ENCODE data around the gene GLCE.

GLCE gene

GRCh38 chr15:69149803-69150202, 10.6 kb upstream of the GLCE start:
- Histone ChIP-seq H3K79me2 (ENCODE audit: insufficient read depth, low read length) (no peaks in the 10 kb centered on the region), H3K9ac (ENCODE audit: low read depth, low read length, poor library complexity, severe bottlenecking) (no peak overlapping the region), H3K4me2 (ENCODE audit: low read depth, low read length, poor library complexity, severe bottlenecking) (no peak overlapping the region), H3K4me1 (ENCODE audit: insufficient read depth, low read length, poor library complexity, severe bottlenecking) (no peaks in the 10 kb centered on the region), H3K36me3 (ENCODE audit: insufficient read depth, low read length) (no peaks in the 10 kb centered on the region), H4K20me1 (ENCODE audit: insufficient read depth, low read length, poor library complexity, severe bottlenecking) (no peaks in the 10 kb centered on the region), H3K9me2 (replicated peaks; ENCODE audit: low read depth, low read length) (no peaks in the 10 kb centered on the region), H3K27me3 (ENCODE audit: insufficient read depth, low read length, poor library complexity, severe bottlenecking) (peaks cover 32% of the 10 kb centered on the region), H2AFZ (ENCODE audit: low read length) (no peak overlapping the region), H3K4me3 (ENCODE audit: low read length, poor library complexity, severe bottlenecking) (no peak overlapping the region), H3F3A (ENCODE audit: low read depth) (no peaks in the 10 kb centered on the region), H3K9me3 (ENCODE audit: insufficient read depth, low read depth, low read length) (no peaks in the 10 kb centered on the region)
- no peak for TF ChIP-seq CTCF (conservative IDR thresholded peaks at IDR 0.05; ENCODE audit: low read length)

DNA sequence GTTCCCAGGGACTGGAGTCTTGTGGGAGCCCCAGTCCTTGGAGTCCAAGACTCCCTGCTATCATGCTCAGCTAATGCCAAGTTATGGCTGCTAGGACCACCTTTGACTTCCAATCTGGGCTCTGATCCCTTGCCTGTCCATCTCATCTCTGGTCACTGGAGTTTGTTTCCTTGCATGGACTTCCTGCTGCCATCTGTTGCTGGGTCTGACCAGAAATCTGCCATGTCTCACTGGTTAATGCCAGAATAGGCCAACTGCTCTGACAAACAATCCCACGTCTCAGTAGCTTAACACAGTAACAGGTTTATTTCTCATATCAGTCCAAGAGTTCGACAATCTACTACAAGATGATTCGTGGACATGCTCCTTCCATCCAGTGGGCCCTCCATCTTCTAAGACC, 10.1 kb upstream of the GLCE start:
- Histone ChIP-seq H4K20me1 (ENCODE audit: insufficient read depth, low read length, poor library complexity, severe bottlenecking) (no peaks in the 10 kb centered on the region), H3K4me1 (ENCODE audit: insufficient read depth, low read length, poor library complexity, severe bottlenecking) (no peaks in the 10 kb centered on the region), H3K27me3 (ENCODE audit: insufficient read depth, low read length, poor library complexity, severe bottlenecking) (peaks cover 30% of the 10 kb centered on the region), H3K36me3 (ENCODE audit: insufficient read depth, low read length) (no peaks in the 10 kb centered on the region), H3K9ac (ENCODE audit: low read depth, low read length, poor library complexity, severe bottlenecking) (no peak overlapping the region), H3K4me2 (ENCODE audit: low read depth, low read length, poor library complexity, severe bottlenecking) (no peak overlapping the region), H3K4me3 (ENCODE audit: low read length, poor library complexity, severe bottlenecking) (no peak overlapping the region), H2AFZ (ENCODE audit: low read length) (no peak overlapping the region), H3K9me3 (ENCODE audit: insufficient read depth, low read depth, low read length) (no peaks in the 10 kb centered on the region), H3F3A (ENCODE audit: low read depth) (no peaks in the 10 kb centered on the region), H3K9me2 (replicated peaks; ENCODE audit: low read depth, low read length) (no peaks in the 10 kb centered on the region), H3K79me2 (ENCODE audit: insufficient read depth, low read length) (no peaks in the 10 kb centered on the region)
- TF ChIP-seq CTCF (conservative IDR thresholded peaks at IDR 0.05; ENCODE audit: low read length) = no peak
- TF ChIP-seq EZH2phosphoT487 (IDR thresholded peaks at IDR 0.05; ENCODE audit: borderline replicate concordance) = no peak

DNA sequence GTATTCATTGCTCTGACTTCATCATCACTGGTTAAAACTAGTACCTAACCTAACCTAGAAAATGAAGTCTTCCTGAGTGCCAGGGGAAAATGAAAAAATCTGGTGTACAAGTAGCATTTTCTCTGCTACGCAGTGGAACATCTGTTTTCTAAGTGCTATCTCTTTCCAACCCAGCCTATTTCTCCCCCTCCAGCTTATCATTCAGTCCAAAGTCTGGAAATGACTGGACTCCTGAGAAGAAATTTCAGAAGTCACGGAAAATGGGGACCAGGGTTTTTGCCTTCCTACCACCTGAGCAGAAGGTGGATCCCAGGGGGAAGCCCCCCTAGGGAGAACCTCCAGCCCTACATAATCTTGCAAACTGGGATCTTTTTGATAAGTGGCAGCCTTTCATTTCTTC, 9.6 kb upstream of the GLCE start:
- no peak for TF ChIP-seq CTCF (conservative IDR thresholded peaks at IDR 0.05; ENCODE audit: low read length)
- TF ChIP-seq EZH2phosphoT487 (IDR thresholded peaks at IDR 0.05; ENCODE audit: borderline replicate concordance) = no peak
- no peaks in the 10 kb centered on the region for H3K36me3 ChIP-seq (ENCODE audit: insufficient read depth, low read length)
- H3K9me3 ChIP-seq (ENCODE audit: insufficient read depth, low read depth, low read length) = no peaks in the 10 kb centered on the region
- no peak overlapping the region for H3K9ac ChIP-seq (ENCODE audit: low read depth, low read length, poor library complexity, severe bottlenecking)
- no peaks in the 10 kb centered on the region for H3K4me1 ChIP-seq (ENCODE audit: insufficient read depth, low read length, poor library complexity, severe bottlenecking)
- H3K79me2 ChIP-seq (ENCODE audit: insufficient read depth, low read length) = no peaks in the 10 kb centered on the region
- H3K27me3 ChIP-seq (ENCODE audit: insufficient read depth, low read length, poor library complexity, severe bottlenecking) = peaks cover 29% of the 10 kb centered on the region
- H3F3A ChIP-seq (ENCODE audit: low read depth) = no peaks in the 10 kb centered on the region
- no peak overlapping the region for H3K4me2 ChIP-seq (ENCODE audit: low read depth, low read length, poor library complexity, severe bottlenecking)
- no peaks in the 10 kb centered on the region for H4K20me1 ChIP-seq (ENCODE audit: insufficient read depth, low read length, poor library complexity, severe bottlenecking)
- H3K4me3 ChIP-seq (ENCODE audit: low read length, poor library complexity, severe bottlenecking) = no peak overlapping the region
- H3K9me2 ChIP-seq (replicated peaks; ENCODE audit: low read depth, low read length) = no peaks in the 10 kb centered on the region
- no peak overlapping the region for H2AFZ ChIP-seq (ENCODE audit: low read length)
